ENCODE results near the gene TYMS.
"Not testable (repeated sequence)": the region's sequence is repeated elsewhere in the genome, so short reads cannot be mapped to it uniquely, and the experiment has no call there.

TYMS gene

GRCh38 chr18:678482-679182, 21.2 kb downstream of the TYMS start:
- DNase-seq = no peak

GRCh38 chr18:679516-679915, 22.1 kb downstream of the TYMS start:
- DNase-seq = no peak

- no peak for DNase-seq
Measured at GRCh38 chr18:680392-680791, 22.9 kb downstream of the TYMS start.

DNA sequence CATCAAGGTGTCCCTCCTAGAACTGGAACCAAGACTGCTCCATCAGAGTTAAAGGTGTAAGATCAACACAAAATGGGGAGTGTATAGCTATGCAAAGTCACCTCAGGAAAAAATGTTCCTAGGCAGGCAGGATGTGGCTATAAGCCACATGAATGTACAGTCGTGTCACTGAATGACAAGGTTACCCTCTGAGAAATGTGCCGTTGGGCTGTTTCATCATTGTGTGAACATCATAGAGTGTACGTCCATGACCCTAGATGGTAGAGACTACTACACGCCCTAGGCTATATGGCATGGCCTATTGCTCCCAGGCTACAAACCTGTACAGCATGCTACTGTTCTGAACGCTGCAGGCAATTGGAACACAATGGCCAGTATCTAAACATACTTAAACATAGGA, 24.5 kb downstream of the TYMS start:
- DNase-seq = no peak

DNA sequence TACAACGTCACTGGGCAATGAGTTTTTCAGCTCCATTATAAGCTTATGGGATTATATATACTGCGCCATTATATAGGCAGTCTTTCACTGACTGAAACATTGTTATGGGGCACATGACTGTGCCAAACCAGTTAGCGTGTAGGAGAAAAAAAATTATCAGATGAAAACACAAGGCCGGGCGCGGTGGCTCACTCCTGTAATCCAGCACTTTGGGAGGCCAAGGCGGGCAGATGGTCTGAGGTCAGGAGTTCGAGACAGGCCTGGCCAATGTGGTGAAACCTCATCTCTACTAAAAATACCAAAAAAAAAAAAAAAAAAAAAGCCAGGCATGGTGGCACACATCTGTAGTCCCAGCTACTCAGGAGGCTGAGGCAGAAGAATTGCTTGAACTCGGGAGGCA, 25.0 kb downstream of the TYMS start:
- DNase-seq = not testable (repeated sequence)

DNA sequence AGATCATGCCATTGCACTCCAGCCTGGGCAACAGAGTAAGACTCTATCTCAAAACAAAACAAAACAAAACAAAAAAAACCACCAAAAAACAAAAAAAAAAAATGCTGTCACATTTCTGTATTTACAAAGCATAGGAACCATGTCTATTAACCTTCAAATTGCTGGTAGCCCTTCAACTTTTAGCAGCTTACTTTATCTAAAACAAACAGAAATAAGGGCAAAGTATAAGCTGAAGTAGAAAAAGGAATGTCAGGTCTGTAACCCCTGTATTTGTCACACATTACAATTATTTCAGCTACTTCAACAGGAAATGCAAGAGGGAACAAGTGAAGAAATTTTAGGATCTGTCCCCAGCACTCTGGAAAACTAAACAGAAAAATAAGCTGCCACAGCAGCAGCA, 25.4 kb downstream of the TYMS start:
- no peak for DNase-seq

- DNase-seq = no peak
Measured at GRCh38 chr18:683531-683930, 26.1 kb downstream of the TYMS start.

- no peak for DNase-seq
Measured at GRCh38 chr18:685438-685837, 28.0 kb downstream of the TYMS start.

GRCh38 chr18:686339-687111, 29.1 kb downstream of the TYMS start:
- DNase-seq = no peak

GRCh38 chr18:688323-688722, 30.9 kb downstream of the TYMS start:
- no peak for DNase-seq

- no peak for DNase-seq
Measured at GRCh38 chr18:692824-693223, 35.4 kb downstream of the TYMS start.

DNA sequence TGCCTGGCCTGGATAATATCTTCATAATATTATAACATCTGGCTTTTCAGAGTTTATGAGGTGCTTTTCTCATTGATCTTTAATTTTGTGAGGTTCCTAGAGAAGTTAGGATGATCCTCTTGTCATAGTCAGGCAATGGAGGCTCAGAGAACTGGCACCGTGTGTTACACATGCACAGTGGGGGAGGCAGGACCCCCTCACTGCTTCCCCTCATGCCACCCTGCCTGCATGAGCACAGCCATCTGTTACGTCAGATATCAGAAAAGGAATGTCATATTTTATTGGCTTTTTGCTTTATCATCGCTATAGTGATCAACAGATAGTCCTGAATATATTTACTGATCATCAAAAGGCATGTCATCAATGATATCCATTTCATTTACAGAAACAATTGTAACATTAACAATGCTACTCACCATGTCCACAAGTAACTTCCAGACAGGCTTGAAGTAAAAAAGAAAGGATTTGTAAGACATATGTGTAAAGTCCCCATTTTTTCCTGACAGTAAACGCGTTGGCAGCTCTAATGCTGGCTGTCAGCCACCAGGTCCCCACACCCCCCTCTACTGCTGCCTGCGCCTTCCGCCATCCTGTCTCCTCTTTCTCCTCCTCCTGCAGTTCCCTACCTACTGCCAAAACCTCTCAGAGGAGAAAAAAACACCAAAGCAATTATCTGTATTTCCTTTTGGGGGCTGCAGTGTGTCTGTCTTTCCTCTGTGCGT, 36.2 kb downstream of the TYMS start:
- DNase-seq = no peak

- DNase-seq = no peak
Measured at GRCh38 chr18:697012-697411, 39.6 kb downstream of the TYMS start.

- no peak for DNase-seq
Measured at GRCh38 chr18:697800-698199, 40.3 kb downstream of the TYMS start.

- no peak for DNase-seq
Measured at GRCh38 chr18:703213-703967, 45.9 kb downstream of the TYMS start.

GRCh38 chr18:706405-706804, 49.0 kb downstream of the TYMS start:
- no peak for DNase-seq

DNA sequence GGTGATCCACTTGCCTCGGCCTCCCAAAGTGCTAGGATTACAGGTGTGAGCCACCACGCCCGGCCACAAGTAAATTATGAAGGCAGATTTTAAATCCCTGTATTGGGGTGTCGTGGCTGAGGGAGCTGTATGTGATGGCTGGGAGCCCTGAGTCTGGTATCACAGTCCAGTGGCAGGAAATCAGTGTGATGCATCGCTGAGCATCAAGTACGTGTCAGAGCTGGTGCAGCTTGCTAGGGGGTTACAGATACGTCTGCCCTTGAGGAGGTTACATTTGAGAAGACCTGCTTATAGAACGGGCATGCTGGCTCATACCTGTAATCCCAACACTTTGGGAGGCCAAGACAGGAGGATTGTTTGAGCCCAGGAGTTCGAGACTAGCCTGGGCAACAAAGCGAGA, 50.6 kb downstream of the TYMS start:
- DNase-seq = no peak

DNA sequence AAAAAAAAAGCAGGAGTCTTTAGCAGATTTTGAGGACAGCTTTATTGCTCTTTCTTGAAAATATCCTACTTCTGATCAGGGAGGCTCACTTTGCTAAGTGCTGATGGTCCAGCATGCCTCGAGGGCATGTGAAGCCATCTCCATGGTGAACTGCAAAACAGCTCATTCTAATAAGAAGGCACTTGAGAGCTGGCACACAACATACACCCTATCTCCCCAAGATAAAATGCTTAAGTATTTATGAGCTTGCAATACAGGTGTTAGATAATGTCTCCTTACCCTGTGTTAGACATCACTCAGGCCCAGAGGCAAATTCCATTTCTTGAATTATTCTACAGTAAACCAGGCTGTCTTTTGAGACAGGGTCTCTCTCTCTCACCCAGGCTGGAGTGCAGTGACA, 52.3 kb downstream of the TYMS start:
- DNase-seq = no peak

GRCh38 chr18:710418-711300, 53.2 kb downstream of the TYMS start:
- DNase-seq = no peak

DNA sequence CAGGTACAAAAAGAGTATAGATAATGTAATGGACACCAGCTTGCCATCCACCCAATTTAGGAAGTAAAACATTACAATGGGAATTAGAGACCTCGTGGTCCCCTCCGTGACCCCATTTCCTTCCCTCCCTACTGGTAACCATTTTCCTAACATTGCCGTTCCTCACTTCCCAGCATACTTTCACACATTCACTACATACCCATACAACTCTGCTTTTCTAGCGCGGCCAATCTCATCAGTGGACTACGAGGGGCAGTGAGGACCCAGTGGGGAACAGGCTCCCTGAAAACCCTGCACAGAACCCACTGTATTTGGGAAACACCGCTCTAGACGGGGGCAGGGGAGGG, 53.8 kb downstream of the TYMS start:
- DNase-seq = no peak

DNA sequence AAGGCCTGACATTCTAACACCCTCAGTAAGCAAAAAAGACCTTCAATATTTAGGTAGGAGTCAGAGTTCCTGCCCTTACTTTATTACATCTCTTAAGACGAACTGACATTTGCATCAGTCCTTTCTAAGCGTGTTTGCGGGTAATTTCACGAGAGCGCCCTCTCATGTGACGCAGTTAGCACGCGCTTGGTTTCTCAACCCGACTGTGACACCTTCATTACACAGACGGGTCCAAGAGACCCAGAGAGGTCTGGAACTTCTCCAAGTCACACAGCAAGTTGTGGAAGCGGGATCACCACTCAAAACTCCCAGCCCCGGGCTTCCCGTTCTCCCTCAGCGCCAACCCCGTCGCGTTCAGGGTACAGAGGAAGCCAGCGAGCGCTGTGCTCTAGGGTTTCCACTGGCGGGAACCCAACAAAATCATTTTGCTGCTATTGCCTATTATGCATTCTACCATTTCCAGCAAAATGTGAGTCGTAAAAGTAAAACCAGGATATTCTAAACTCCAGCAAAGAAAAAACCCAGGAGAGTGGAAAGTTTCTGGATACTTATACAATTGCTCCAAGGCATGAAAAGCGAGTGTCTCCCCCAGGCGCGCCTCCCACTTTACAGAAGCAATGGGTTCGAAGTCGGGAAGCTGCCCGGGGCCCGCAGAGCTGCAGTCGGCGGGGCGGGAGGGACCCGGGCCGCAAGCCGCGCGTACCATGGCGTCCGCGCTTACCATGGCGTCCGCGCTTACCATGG, 54.4 kb downstream of the TYMS start:
- DNase-seq = peak; percentile 13
